Thymus (tissue), 11 donors: ENCODE results near the gene CCDC81. TPM values are rescaled to one million over a fixed set of nuclear protein-coding genes. Genes with fewer than 3 reads are reported as not detected.

ENCODE experiments used
- DNase-seq, 9 donors: peaks; one replicate each; pipeline ENCODE4 v3.0.0-alpha.2; 2013; ENCODE audit warnings: low spot score in 9 of 9, low read depth in 6 of 9, missing footprints in 1 of 9
- H3K27ac ChIP-seq, 2 donors: one replicate each; pipeline ENCODE4 v1.5.1; 2013; ENCODE audit warnings: control low read depth in 1 of 2, low read depth in 1 of 2, low read length in 1 of 2, mild to moderate bottlenecking in 1 of 2, moderate library complexity in 1 of 2
- H3K27me3 ChIP-seq, 2 donors: one replicate each; pipeline ENCODE4 v1.5.1; 2013; ENCODE audit warnings: low read length in 1 of 2; ENCODE audit not compliant: control insufficient read depth in 2 of 2, insufficient read depth in 1 of 2
- H3K36me3 ChIP-seq, 2 donors: one replicate each; pipeline ENCODE4 v1.5.1; 2013; ENCODE audit warnings: low read length in 1 of 2, mild to moderate bottlenecking in 1 of 2, moderate library complexity in 1 of 2; ENCODE audit not compliant: control insufficient read depth in 2 of 2, insufficient read depth in 2 of 2
- H3K4me1 ChIP-seq, 2 donors: one replicate each; pipeline ENCODE4 v1.5.1; 2013; ENCODE audit warnings: low read length in 2 of 2; ENCODE audit not compliant: control insufficient read depth in 2 of 2, insufficient read depth in 2 of 2
- H3K4me3 ChIP-seq, 2 donors: one replicate each; pipeline ENCODE4 v1.5.1; 2013; ENCODE audit warnings: low read length in 2 of 2, control low read depth in 1 of 2, mild to moderate bottlenecking in 1 of 2
- H3K9me3 ChIP-seq, 2 donors: one replicate each; pipeline ENCODE4 v1.5.1; 2013; ENCODE audit warnings: low read length in 1 of 2, mild to moderate bottlenecking in 1 of 2; ENCODE audit not compliant: control insufficient read depth in 2 of 2, insufficient read depth in 1 of 2
- WGBS: extraction: QIAGEN DNeasy Blood & Tissue Kit; methylation state at CpG from one replicate; pipeline ENCODE4 v1.1.7; 2013; 5-methylcytosine and 5-hydroxymethylcytosine counted together
- polyA plus RNA-seq: library from polyadenylated mRNA; stranded (reverse); fragments of 200-250 nt; gene quantifications from one replicate; pipeline ENCODE4 v1.2.3, GENCODE V29; 2013
- total RNA-seq: library from RNA; stranded (reverse); fragments of 120-200 nt; gene quantifications from one replicate; pipeline ENCODE4 v1.2.4, GENCODE V29; 2013
- donor health status: healthy.

The CCDC81 gene
- total and polyA plus RNA-seq, 2 donors, result 0.52 to 0.84 TPM

- DNase-seq, result no peak
- 98% methylated on average over 5 of the region's 5 CpGs for WGBS
These were observed 89.3 kb downstream of the CCDC81 start for GRCh38 chr11:86463955-86464354.

GRCh38 chr11:86464509-86465221 is 90.0 kb downstream of the CCDC81 start:
- Histone ChIP-seq H3K36me3 (no peaks in the 10 kb centered on the region), H3K4me3 (no peak overlapping the region), H3K27me3 (no peaks in the 10 kb centered on the region), H3K9me3 (no peaks in the 10 kb centered on the region), H3K4me1 (peaks cover 0 to 4% of the 10 kb centered on the region in 2 donors), H3K27ac (no peak overlapping the region)
- WGBS, result 97% methylated on average over 5 of the region's 5 CpGs
- no peak for DNase-seq

More at GRCh38 chr11:86463955-86464354, 89.3 kb downstream of the CCDC81 start:
- no peaks in the 10 kb centered on the region for H3K27me3 ChIP-seq
- H3K36me3 ChIP-seq, result no peaks in the 10 kb centered on the region
- H3K27ac ChIP-seq, result no peak overlapping the region
- H3K4me1 ChIP-seq, result peaks cover 0 to 4% of the 10 kb centered on the region in 2 donors
- H3K4me3 ChIP-seq, result no peak overlapping the region
- no peaks in the 10 kb centered on the region for H3K9me3 ChIP-seq

GRCh38 chr11:86468169-86468568 is 93.5 kb downstream of the CCDC81 start:
- WGBS, result 96% methylated on average over 1 of the region's 1 CpG
- Histone ChIP-seq H3K27me3 (no peaks in the 10 kb centered on the region), H3K9me3 (no peaks in the 10 kb centered on the region), H3K4me1 (no peaks in the 10 kb centered on the region), H3K36me3 (no peaks in the 10 kb centered on the region), H3K4me3 (no peak overlapping the region), H3K27ac (no peak overlapping the region)
- no peak for DNase-seq

- Histone ChIP-seq H3K4me3 (no peak overlapping the region), H3K27ac (no peak overlapping the region), H3K9me3 (no peaks in the 10 kb centered on the region), H3K36me3 (no peaks in the 10 kb centered on the region), H3K4me1 (no peaks in the 10 kb centered on the region), H3K27me3 (no peaks in the 10 kb centered on the region)
- WGBS, result 93% methylated on average over 5 of the region's 5 CpGs
- DNase-seq, result no peak
These were observed 95.1 kb downstream of the CCDC81 start for GRCh38 chr11:86469491-86470388.

Other genes with a start within 250 kb of the CCDC81 start
- gene EED, start 130.1 kb upstream of the CCDC81 start, total RNA-seq, result 23.8 TPM
- 32.1 TPM for gene EED, start 130.1 kb upstream of the CCDC81 start, polyA plus RNA-seq
- 70.3 TPM for gene HIKESHI, start 72.6 kb upstream of the CCDC81 start, total RNA-seq
- 55.1 TPM for gene HIKESHI, start 72.6 kb upstream of the CCDC81 start, polyA plus RNA-seq